GM21529 (cell line): Measurements from ENCODE around the gene WBP4.
"Not testable (repeated sequence)": the region's sequence is repeated elsewhere in the genome, so short reads cannot be mapped to it uniquely, and the experiment has no call there.

ENCODE experiments used
- ATAC-seq: cut with Tn5 transposase; IDR thresholded peaks from one replicate; pipeline ENCODE4 v1.9.1; 2021; ENCODE audit not compliant: unreplicated experiment

The WBP4 gene

DNA sequence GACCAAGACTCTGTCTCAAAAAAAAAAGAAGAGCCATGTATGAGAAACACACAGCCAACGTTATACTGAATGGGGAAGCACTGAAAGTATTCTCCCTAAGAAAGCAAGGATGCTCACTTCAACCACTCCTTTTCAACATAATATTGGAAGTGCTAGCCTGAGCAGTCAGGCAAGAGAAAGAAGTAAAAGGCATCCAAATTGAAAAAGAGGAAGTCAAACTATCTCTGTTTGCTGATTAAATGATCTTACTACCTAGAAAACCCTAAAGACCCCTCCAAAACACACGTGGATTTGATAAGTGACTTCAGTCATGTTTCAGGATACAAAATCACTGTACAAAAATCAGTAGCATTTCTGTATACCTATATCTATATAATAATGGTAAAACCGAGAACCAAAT, 16.2 kb downstream of the WBP4 start:
- ATAC-seq: no peak

DNA sequence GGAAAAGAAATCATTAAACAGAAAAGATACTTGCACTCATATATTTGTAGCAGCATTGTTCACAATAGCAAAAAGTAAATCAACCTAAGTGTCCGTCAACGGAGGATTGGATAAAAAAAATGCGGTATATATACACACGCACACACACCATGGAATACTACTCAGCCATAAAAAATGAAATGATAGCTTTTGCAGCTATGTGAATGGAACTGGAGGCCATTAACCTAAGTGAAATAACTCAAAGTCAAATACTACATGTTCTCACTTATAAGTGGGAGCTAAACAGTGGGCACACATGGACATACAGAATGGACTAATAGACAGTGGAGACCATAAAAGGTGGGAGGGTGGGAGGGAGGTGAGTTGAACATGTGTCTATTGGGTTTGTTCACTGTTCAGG, 18.4 kb downstream of the WBP4 start:
- no peak for ATAC-seq

DNA sequence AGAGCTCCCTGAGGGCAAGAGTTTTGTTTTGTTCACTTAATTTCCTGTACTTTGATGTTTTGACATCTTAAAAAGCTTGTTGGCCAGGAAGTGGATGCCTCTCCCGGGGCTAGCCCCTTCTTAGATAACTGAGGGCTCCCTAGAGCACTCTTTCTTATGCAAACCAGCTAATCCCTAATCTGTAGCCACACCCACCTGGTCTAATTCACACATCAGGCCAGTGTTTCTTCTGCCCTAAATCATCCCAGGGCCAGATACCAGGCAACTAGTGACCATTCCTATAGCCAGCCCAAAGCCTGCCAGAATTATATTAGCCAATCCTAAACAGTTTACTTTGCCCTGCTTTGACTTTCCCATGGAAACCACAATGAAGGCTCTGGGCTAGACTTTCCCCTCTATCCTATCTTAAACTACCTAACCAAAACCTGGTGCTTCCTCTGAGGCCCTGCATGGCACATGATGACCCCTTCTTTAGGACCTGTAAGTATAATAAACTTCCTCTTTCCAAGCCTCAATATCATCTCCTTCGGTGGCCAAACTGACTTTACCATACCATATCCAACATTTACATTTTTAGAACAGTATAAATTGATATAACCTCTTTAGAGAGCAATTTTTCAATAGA, 24.8 kb downstream of the WBP4 start:
- ATAC-seq: no peak

DNA sequence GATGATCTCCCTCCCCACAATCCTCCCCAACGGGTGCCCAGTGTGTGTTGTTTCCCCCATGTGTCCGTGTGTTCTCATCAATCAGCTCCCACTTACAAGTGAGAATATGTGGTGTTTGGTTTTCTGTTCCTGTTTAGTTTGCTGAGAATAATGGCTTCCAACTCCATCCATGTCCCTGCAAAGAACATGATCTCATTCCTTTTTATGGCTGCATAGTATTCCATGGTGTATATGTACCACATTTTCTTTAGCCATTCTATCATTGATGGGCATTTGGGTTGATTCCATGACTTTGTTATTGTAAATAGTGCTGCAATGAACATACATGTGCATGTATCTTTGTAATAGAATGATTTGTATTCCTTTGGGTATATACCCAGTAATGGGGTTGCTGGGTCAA, 34.4 kb downstream of the WBP4 start:
- not testable (repeated sequence) for ATAC-seq

DNA sequence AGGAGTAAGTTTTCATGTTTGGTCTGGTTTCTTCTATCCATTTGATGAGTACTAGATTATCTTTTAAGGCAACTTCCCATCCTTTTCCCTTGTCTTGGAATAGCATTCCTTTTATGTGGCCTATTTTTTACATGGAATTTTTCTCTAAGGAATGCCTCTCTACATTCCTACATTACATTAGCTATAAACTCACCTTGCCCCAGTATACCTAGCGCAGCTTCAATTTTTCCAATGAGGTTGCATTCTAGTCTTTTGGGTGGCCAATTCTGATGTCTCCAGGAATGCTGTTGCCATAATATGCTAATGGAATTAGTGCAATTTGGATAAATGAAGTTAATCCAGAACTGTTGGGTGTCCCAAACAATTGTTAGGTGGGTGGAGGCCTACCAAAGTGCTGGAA, 37.5 kb downstream of the WBP4 start:
- no peak for ATAC-seq

DNA sequence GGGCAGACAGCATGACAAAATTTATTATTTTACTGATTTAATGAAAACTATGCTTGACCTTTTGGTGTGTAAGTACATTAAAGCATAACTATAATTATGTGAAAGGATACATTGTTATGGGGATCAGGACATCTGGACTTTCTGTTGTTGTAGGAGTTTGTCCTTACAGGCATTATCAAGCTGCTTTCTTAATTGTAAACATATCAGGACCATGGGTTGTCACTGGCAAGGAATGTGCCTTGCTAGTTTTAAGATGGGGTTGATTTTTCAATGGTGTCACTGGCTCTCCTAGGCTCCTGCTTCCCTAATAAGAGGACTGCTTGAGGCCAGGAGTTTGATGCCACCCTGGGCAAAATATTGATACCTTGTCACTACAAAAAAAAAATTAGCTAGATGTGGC, 38.7 kb downstream of the WBP4 start:
- no peak for ATAC-seq

DNA sequence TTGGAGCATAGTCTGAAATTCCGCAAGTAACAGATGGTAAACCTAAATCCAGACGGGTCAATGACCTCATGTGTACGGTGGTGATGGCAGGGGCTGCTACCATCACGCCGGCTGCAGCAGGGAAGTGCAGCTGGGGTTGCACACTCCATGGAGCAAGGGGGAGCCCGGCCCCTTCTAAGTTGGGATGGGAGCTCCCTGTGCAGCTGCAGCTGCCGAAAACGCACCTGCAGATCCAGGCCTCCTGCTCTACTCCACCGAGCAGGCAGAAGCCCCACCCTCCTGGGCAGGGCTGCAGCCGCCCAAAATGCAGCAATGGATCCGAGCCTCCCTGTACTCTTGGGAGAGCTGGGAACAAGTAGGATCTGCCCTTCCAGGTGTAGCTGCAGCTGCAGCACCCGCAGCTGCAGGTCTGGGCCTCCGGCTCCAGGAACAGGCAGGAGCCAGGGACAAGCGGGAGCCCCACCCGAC, 45.8 kb downstream of the WBP4 start:
- ATAC-seq: no peak

DNA sequence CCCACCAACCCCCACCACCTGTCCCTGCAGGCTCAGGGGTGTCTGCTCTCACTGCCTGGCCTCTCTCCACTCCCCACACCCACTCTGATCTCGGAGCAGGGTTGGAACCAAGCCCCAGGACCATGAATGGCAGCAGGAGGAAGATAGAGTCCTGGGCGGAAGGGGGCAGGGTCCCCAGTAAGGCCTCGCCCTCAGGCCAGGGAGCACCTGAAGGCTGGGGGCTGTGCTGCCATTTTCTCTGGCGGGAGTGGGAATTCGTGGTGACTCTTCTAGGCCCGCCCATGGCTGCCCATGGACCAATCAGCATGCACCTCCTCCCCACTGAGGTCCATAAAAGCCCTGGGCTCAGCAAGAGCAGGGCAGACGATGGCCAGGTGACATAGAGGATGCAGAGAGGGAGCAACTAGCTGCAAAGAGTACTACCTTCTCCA, 46.3 kb downstream of the WBP4 start:
- ATAC-seq: no peak

DNA sequence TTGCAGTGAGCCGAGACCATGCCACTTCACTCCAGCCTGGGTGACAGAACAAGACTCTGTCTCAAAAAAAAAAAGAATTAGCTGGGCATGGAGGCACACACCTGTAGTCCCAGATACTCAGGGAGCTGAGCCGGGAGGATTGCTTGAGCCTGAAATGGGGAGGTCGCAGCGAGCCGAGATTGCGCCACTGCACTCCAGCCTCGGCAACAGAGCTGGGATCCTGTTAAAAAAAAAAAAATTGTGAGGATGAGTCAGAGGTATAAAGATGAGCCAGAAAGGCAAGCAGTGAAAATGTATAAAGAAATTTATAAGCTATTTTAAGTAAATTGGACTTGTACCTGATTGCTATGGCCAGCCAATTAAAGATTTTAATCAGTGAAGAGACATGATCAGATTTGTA, 50.1 kb downstream of the WBP4 start:
- ATAC-seq: no peak

DNA sequence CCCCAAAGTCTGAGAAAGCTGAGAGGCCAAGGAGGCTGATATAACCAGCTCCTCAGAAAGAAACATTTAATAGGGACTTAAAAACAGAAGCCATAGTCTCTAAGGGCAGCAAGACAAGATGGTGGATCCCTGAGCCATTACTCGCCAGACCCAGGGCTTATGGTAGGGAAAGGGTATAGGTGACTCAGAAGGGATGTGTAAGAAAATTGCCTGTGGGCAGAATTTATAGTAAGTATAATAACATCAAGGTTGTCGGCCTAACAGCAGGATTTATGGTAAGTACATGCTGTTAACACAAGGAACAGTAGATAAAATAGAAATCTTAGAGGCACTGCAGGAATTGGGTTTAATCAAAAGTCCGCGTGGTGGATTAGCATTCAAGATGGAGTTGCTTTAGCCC, 56.6 kb downstream of the WBP4 start:
- no peak for ATAC-seq

DNA sequence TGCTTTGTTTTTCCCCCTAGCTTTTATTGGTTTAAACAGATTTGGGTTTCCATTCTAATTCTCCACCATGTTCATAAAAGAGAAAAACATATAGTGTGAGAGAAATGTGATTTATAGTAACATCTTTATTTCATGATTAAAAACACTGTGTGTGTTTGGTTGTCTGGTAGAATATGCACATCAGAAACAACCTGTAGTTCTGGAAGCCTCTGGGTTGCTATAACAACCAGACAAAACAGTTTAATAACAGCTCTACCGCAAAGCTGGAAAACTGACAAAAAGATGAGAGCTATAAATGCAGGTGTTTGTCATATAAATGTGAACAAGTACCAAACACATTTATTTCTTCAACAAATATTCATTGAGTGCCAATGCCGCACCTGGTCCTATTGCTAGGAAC, 61.5 kb downstream of the WBP4 start:
- no peak for ATAC-seq

DNA sequence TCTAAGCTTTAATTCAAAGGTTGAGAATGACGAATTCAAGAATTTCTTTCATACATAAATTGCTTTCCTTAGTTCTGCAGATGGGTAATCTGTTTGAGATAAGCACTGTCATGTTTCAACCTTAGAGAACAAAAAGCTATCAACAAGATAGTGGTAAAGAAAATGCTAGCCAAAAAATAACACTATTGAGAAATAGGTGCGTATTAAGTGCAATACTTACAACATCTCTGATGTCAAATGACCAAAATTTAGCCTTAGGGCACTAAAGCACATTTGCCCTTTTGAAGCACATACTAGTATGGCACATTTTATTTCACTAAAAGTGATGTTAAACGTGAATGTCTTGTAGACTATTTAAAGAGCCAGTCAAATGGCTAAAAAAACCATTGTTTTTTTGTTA, 66.4 kb downstream of the WBP4 start:
- no peak for ATAC-seq

DNA sequence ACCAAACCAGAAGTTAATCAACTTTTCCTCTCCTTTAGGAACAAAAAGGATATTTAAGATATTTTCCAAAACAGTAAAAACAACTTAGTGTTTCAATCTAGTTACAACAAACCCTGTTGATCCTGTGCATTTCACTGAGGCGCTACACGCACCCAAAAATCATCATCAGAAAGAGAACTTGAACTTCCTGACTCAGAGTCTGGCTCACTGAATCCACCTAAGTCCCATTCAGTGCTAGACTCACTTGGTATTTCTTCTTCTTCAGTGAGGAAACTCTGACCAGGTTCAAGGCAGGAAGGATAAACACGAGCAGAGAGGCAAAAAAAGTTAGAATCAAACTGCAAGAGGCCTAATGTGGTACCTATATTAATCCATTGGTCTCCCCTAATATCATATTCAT, 69.0 kb downstream of the WBP4 start:
- ATAC-seq: no peak

DNA sequence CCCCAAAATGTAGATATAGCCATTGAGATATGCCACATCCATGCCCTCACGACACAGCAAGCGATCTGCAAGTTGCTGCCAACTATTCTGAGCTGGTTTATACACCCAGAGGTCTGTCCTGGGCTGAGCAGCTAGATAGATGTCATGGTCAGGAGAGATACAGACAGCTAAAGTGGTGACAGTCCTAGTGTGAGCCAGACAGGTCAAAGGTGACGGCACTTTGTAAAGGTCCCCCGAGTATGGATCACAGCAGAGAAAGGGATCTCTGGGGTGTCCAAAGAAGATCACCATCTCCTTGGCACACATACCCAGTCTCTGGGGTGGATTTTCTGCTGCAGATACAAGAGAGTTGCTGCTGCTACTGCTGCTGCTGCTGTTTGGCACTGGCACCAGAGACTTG, 69.9 kb downstream of the WBP4 start:
- not testable (repeated sequence) for ATAC-seq

DNA sequence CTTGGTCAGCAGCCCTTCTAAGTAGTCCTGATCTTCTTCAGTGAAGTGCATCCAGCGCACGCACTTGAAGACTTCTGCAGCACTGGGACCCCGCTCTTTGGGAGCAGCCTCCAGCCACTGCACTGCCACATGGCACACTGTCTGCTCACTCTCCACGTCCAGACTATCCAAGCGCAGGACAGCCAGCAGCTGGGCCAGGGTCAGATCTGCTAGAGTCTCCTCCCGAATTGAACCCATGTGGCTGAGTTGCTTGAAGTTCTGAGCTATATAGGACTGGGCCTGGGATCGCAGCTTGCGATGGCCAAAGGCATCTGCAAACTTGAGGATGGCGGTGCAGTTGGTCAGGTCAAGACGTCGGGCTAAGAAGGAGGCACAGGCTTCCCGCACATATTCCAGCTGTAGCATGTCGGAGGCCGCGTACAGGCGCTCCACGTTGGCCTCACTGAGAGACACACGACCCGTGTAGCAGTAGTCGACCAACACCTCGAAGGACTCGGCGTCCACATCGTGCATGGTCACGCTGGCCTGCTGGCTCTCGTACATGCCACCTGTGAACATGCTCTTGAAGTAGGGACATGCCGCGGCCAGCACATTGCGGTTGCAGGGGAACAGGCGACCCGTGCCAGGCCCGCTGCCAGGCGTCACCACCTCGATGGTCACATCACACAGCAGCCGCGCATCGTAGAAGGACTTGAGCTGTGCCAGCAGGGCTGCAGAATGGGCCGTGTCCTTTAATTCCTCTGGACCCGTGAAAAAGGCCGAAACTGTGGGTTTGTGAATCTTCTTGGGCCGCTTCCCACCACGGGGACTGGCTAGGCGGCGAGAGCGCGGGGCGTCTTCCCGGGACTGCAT, 70.6 kb downstream of the WBP4 start:
- ATAC-seq: peak; percentile 6

DNA sequence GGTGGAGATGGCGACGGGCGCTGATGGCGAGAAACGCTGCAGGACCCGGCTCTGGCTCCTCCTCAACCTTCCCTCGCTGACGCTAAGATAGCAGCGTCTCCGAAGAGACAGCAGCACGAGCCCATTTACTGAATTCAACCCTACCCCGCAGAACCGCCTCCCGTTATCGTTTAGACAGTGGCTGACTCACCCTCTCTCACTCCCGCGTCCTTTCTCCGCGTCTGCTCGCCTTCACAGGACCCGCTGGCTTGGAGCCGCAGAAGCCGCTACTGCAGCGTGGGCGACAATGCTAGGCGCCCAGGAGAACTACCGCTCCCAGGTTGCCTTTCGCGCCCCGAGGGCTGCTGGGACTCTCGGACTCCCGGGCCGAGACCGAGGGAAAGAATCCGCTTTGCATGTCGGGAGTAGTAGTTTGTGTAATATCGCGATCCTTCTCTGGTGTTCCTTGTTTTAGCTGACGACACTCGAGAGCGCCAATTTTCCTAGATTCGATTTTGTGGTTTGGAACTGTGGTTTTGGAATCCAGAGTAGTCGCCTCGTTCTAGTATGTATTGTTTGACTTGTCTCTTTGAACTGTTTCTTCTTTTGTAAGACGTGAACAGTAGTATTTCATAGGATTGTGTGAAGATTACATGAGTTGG, 71.3 kb downstream of the WBP4 start, which contains the start of gene KBTBD6:
Gene KBTBD6 (minus strand): TSS at position 291 of the 641 bp plus-strand sequence. CDS start 291 bp downstream, outside the sequence.
- ATAC-seq: peak; percentile 99
